ENCODE data around the gene ADGRG6.

The ADGRG6 gene

DNA sequence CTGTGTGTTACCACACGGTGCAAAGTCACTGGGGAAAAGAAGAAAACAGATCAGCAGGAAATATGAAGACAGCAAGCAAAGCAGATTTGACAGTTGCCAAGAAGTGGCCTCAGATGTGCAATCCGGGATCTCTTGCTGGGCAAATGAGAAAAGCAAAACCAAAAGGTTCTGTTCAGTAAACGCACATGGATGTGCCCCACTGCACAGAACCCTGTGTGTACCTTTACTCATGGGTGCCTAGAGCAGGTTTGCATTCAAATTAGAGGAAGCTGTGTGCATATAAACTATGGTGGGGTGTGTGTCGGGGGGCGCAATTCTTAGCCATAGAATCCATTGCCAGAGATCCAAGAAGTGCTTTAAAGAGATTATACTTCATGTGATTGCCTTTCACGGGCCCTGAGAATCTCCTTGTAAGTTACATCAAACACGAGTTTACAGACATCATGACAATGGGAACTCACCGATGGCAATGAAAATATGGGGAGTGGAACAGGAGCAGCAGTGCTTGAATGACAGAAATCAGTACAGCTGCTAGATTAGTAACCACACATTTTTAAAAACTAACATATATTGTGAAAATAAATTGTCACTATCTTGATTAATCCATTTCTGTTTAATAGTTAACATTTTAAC, 154.3 kb downstream of the ADGRG6 start:
- POLR2A ChIA-PET: no interaction called here
- DNase-seq (ENCODE audit: extremely low spot score): no peak
- CTCF ChIA-PET: interaction anchor here (0.9 to 1.0 kb wide), 2 partner anchors 19 to 160 kb away, joined by 3 to 4 read pairs; no protein-coding TSS in a partner anchor
- no peak for TF ChIP-seq CTBP1 (IDR thresholded peaks at IDR 0.05; ENCODE audit: borderline replicate concordance)
- no peak for TF ChIP-seq SUZ12 (IDR thresholded peaks at IDR 0.05)
- no peak for TF ChIP-seq LEF1 (IDR thresholded peaks at IDR 0.05; ENCODE audit: borderline replicate concordance)

DNA sequence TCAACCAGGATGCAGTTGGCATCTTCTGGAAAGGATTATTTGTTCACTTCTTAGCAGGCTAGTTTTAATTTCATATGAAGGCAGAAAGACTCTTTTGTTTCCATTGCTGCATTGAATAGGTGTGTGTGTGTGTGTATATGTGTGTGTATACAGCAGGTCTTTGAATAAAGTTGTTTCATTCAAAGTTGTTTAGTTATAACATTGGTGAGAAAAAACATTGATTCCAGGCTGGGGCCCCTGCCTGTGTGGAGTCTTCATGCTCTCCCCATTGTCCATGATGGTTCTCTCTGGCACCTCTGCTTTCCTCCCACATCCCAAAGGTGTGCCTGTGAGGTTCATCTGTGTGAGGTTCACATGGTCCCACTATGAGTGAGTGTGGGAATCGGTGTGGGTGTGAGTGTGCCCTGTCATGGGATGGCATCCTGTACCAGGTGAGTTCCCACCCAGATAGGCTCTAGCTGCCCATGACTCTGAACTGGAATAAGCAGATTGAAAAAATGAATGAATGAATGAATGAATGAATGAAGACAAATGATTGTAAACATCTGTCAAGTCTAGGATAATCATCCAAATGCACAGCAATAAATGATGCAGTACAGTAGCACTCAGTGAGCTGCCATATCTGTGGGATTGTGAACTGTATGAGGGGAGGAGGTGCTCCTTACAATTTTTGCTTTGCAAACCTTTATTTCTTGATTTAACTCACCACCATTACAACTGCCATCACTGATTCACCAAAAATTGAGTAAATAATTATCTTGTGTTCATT, 156.0 kb downstream of the ADGRG6 start:
- TF ChIP-seq NFRKB (IDR thresholded peaks at IDR 0.05): no peak
- no peak for TF ChIP-seq LEF1 (IDR thresholded peaks at IDR 0.05; ENCODE audit: borderline replicate concordance)
- no peak for TF ChIP-seq L3MBTL2 (conservative IDR thresholded peaks at IDR 0.05)
- TF ChIP-seq SUZ12 (IDR thresholded peaks at IDR 0.05): no peak
- no peak for TF ChIP-seq FOXA1 (IDR thresholded peaks at IDR 0.05)
- TF ChIP-seq BHLHE40 (IDR thresholded peaks at IDR 0.05; ENCODE audit: borderline replicate concordance): no peak
- TF ChIP-seq CTBP1 (IDR thresholded peaks at IDR 0.05; ENCODE audit: borderline replicate concordance): no peak
- no peak for TF ChIP-seq SP1 (IDR thresholded peaks at IDR 0.05)
- no peak for TF ChIP-seq ARNT (IDR thresholded peaks at IDR 0.05)
- TF ChIP-seq ZNF384 (IDR thresholded peaks at IDR 0.05): no peak
- TF ChIP-seq ELF4 (IDR thresholded peaks at IDR 0.05): no peak
- no peak for TF ChIP-seq TARDBP (IDR thresholded peaks at IDR 0.05)
- TF ChIP-seq FOXK2 (IDR thresholded peaks at IDR 0.05): no peak
- TF ChIP-seq, protein P1, sequence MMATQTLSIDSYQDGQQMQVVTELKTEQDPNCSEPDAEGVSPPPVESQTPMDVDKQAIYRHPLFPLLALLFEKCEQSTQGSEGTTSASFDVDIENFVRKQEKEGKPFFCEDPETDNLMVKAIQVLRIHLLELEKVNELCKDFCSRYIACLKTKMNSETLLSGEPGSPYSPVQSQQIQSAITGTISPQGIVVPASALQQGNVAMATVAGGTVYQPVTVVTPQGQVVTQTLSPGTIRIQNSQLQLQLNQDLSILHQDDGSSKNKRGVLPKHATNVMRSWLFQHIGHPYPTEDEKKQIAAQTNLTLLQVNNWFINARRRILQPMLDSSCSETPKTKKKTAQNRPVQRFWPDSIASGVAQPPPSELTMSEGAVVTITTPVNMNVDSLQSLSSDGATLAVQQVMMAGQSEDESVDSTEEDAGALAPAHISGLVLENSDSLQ (IDR thresholded peaks at IDR 0.05): no peak
- TF ChIP-seq FOXM1 (IDR thresholded peaks at IDR 0.05; ENCODE audit: borderline replicate concordance): no peak
- TF ChIP-seq HDGF (IDR thresholded peaks at IDR 0.05; ENCODE audit: borderline replicate concordance): no peak
- no peak for DNase-seq (ENCODE audit: extremely low spot score)
- ChIA-PET CTCF (no interaction called here), POLR2A (no interaction called here)

DNA sequence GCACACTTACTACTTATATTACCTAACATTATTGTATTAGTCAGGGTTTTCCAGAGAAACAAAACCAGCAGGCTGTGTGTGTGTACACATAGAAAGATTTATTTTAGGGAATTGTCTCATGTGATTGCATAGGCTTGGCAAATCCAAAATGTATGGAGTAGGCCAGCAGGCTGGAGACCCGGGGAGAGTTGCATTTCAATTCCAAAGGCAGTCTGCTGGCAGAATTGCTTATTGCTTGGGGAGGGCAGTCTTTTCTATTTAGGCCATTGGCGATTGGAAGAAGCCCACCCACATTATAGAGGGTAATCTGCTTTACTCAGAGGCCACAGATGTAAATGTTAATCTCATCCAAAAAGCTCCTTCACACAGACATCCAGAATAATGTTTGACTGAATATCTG, 157.0 kb downstream of the ADGRG6 start:
- ChIA-PET CTCF (no interaction called here), POLR2A (no interaction called here)
- TF ChIP-seq FOXK2 (IDR thresholded peaks at IDR 0.05) (no peak), ELF4 (IDR thresholded peaks at IDR 0.05) (no peak), ARNT (IDR thresholded peaks at IDR 0.05) (no peak), NFRKB (IDR thresholded peaks at IDR 0.05) (no peak), HDGF (IDR thresholded peaks at IDR 0.05; ENCODE audit: borderline replicate concordance) (no peak), SUZ12 (IDR thresholded peaks at IDR 0.05) (no peak), SP1 (IDR thresholded peaks at IDR 0.05) (no peak), CTBP1 (IDR thresholded peaks at IDR 0.05; ENCODE audit: borderline replicate concordance) (no peak), FOXM1 (IDR thresholded peaks at IDR 0.05; ENCODE audit: borderline replicate concordance) (no peak), L3MBTL2 (conservative IDR thresholded peaks at IDR 0.05) (no peak), TARDBP (IDR thresholded peaks at IDR 0.05) (no peak), FOXA1 (IDR thresholded peaks at IDR 0.05) (no peak), ZNF384 (IDR thresholded peaks at IDR 0.05) (no peak), BHLHE40 (IDR thresholded peaks at IDR 0.05; ENCODE audit: borderline replicate concordance) (no peak), LEF1 (IDR thresholded peaks at IDR 0.05; ENCODE audit: borderline replicate concordance) (no peak)
- TF ChIP-seq, protein P1 (IDR thresholded peaks at IDR 0.05): no peak
- no peak for DNase-seq (ENCODE audit: extremely low spot score)

DNA sequence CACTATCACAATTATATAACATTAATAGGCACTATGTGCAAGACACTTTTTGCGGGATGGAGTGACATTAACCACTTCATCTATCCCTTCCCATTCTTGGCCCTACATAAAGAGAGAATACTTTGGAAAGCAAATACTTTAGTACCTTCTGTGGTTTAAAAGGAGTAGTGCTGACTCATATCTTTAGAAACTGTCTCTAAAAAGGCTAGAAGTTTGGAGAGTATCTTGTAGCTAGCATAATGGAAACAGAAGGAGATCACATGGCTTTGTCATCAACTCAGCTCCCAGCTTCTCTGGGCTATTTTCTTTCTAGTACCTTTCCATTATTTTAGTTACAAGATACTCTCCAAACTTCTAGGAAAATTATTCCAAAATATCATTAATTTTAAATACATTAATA, 157.5 kb downstream of the ADGRG6 start:
- no peak for TF ChIP-seq FOXA1 (IDR thresholded peaks at IDR 0.05)
- ChIA-PET POLR2A (no interaction called here), CTCF (interaction anchor here (0.6 to 0.9 kb wide), 2 partner anchors 15 to 854 kb away, joined by 3 read pairs; no protein-coding TSS in a partner anchor)
- DNase-seq (ENCODE audit: extremely low spot score): no peak

DNA sequence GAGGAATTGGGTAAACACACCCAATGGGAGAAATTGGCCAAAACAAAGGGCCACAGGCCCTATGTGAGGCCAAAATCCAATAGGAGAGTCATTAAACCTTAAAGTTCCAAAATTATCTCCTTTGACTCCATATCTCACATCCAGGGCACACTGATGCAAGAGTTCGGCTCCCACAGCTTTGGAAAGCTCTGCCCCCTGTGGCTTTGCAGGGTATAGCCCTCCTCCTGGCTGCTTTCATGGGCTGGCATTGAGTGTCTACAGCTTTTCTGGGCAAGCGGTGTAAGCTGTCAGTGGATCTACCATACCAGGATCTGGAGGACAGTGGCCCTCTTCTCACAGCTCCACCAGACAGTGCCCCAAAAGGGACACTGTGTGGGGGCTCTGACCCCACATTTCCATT, 160.5 kb downstream of the ADGRG6 start:
- DNase-seq (ENCODE audit: extremely low spot score): no peak
- no peak for TF ChIP-seq ZNF384 (IDR thresholded peaks at IDR 0.05)
- no peak for TF ChIP-seq HDGF (IDR thresholded peaks at IDR 0.05; ENCODE audit: borderline replicate concordance)
- TF ChIP-seq CTBP1 (IDR thresholded peaks at IDR 0.05; ENCODE audit: borderline replicate concordance): no peak
- no peak for TF ChIP-seq SUZ12 (IDR thresholded peaks at IDR 0.05)
- TF ChIP-seq L3MBTL2 (conservative IDR thresholded peaks at IDR 0.05): no peak
- ChIA-PET CTCF (no interaction called here), POLR2A (no interaction called here)

DNA sequence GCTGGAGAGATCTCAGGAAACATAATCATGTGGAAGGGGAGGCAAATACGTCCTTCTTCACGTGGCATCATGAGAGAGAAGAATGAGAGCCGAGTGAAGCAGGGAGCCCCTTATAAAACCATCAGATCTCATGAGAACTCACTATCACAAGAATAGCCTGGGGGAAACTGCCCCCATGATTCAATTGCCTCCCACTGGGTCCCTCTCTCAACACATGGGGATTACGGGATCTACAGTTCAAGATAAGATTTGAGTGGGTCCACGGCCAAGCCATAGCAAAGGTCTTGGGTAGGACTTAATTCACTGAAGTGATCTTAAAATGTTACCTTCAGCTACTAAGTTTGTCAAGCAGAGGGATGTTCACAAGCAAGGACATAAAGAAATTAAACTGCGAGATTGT, 162.2 kb downstream of the ADGRG6 start:
- TF ChIP-seq ZNF384 (IDR thresholded peaks at IDR 0.05) (no peak), FOXM1 (IDR thresholded peaks at IDR 0.05; ENCODE audit: borderline replicate concordance) (no peak), SP1 (IDR thresholded peaks at IDR 0.05) (no peak), BHLHE40 (IDR thresholded peaks at IDR 0.05; ENCODE audit: borderline replicate concordance) (no peak), SUZ12 (IDR thresholded peaks at IDR 0.05) (no peak), LEF1 (IDR thresholded peaks at IDR 0.05; ENCODE audit: borderline replicate concordance) (no peak), NFRKB (IDR thresholded peaks at IDR 0.05) (no peak), L3MBTL2 (conservative IDR thresholded peaks at IDR 0.05) (no peak), ELF4 (IDR thresholded peaks at IDR 0.05) (no peak), CTBP1 (IDR thresholded peaks at IDR 0.05; ENCODE audit: borderline replicate concordance) (no peak), TARDBP (IDR thresholded peaks at IDR 0.05) (no peak), FOXK2 (IDR thresholded peaks at IDR 0.05) (no peak), FOXA1 (IDR thresholded peaks at IDR 0.05) (no peak)
- CTCF ChIA-PET: no interaction called here

DNA sequence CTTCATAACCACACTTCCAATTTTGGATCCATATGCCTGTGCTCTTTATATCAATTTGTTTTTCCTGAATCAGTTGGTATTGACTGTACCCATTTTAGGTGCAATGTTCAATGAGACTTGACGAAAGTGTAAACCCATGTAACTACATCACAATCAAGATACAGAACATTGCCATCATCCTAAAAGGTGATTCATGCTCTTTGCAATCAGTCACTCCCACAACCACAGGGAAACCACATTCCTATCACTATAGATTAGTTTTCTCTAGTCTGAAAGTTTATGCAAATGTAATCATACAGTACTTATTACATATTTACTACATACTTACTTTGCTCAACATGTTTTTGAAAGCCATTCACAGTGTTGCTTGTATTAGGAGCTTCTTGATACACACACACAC, 167.4 kb downstream of the ADGRG6 start:
- ChIA-PET CTCF (no interaction called here), POLR2A (no interaction called here)
- DNase-seq (ENCODE audit: extremely low spot score): no peak
- TF ChIP-seq CTBP1 (IDR thresholded peaks at IDR 0.05; ENCODE audit: borderline replicate concordance) (no peak), TARDBP (IDR thresholded peaks at IDR 0.05) (no peak), ZNF384 (IDR thresholded peaks at IDR 0.05) (no peak), HDGF (IDR thresholded peaks at IDR 0.05; ENCODE audit: borderline replicate concordance) (no peak), SP1 (IDR thresholded peaks at IDR 0.05) (no peak), NFRKB (IDR thresholded peaks at IDR 0.05) (no peak), L3MBTL2 (conservative IDR thresholded peaks at IDR 0.05) (no peak), LEF1 (IDR thresholded peaks at IDR 0.05; ENCODE audit: borderline replicate concordance) (no peak), ARNT (IDR thresholded peaks at IDR 0.05) (no peak), FOXA1 (IDR thresholded peaks at IDR 0.05) (no peak), FOXM1 (IDR thresholded peaks at IDR 0.05; ENCODE audit: borderline replicate concordance) (no peak), BHLHE40 (IDR thresholded peaks at IDR 0.05; ENCODE audit: borderline replicate concordance) (no peak), ELF4 (IDR thresholded peaks at IDR 0.05) (no peak), SUZ12 (IDR thresholded peaks at IDR 0.05) (no peak), FOXK2 (IDR thresholded peaks at IDR 0.05) (no peak)
- TF ChIP-seq, protein P1 (IDR thresholded peaks at IDR 0.05): no peak

More for the DNA sequence above, 162.2 kb downstream of the ADGRG6 start:
- POLR2A ChIA-PET: no interaction called here
- no peak for DNase-seq (ENCODE audit: extremely low spot score)

All from HEK293T (cell line).